NCI-H345 treated with DMSO at 0.1 percent for 48 hours (cell line): ENCODE measurements around the gene SSH2.
"Not testable (repeated sequence)": the region's sequence is repeated elsewhere in the genome, so short reads cannot be mapped to it uniquely, and the experiment has no call there.

Source experiments
- DNase-seq: peaks from one replicate; lab custom pipeline; 2025; ENCODE audit not compliant: unreplicated experiment; lab: John Stamatoyannopoulos, UW

The SSH2 gene

GRCh38 chr17:29710891-29711418, 219.1 kb downstream of the SSH2 start:
- no peak for DNase-seq

GRCh38 chr17:29710520-29710884, 219.5 kb downstream of the SSH2 start:
- DNase-seq: no peak

GRCh38 chr17:29709866-29710519, 220.0 kb downstream of the SSH2 start:
- DNase-seq: no peak

- no peak for DNase-seq
These were observed 222.8 kb downstream of the SSH2 start for GRCh38 chr17:29707212-29707571.

- no peak for DNase-seq
These were observed 224.0 kb downstream of the SSH2 start for GRCh38 chr17:29706045-29706431.

GRCh38 chr17:29705386-29705785, 224.6 kb downstream of the SSH2 start:
- DNase-seq: no peak

GRCh38 chr17:29699283-29699682, 230.7 kb downstream of the SSH2 start:
- no peak for DNase-seq

GRCh38 chr17:29698837-29699236, 231.2 kb downstream of the SSH2 start:
- DNase-seq: no peak

GRCh38 chr17:29698019-29698777, 231.8 kb downstream of the SSH2 start:
- no peak for DNase-seq

GRCh38 chr17:29697371-29697770, 232.7 kb downstream of the SSH2 start:
- DNase-seq: no peak

- no peak for DNase-seq
These were observed 235.0 kb downstream of the SSH2 start for GRCh38 chr17:29694918-29695563.

GRCh38 chr17:29693751-29694150, 236.3 kb downstream of the SSH2 start:
- no peak for DNase-seq

- no peak for DNase-seq
These were observed 242.4 kb downstream of the SSH2 start for GRCh38 chr17:29687596-29687995.

- no peak for DNase-seq
These were observed 242.9 kb downstream of the SSH2 start for GRCh38 chr17:29686993-29687590.

- DNase-seq: no peak
These were observed 246.5 kb downstream of the SSH2 start for GRCh38 chr17:29683481-29683880.

- no peak for DNase-seq
These were observed 247.0 kb downstream of the SSH2 start for GRCh38 chr17:29682987-29683386.

- DNase-seq: no peak
These were observed 248.0 kb downstream of the SSH2 start for GRCh38 chr17:29682054-29682453.

GRCh38 chr17:29677824-29678223, 252.2 kb downstream of the SSH2 start:
- no peak for DNase-seq

GRCh38 chr17:29677221-29677791, 252.7 kb downstream of the SSH2 start:
- DNase-seq: no peak

GRCh38 chr17:29675961-29676360, 254.1 kb downstream of the SSH2 start:
- DNase-seq: not testable (repeated sequence)

GRCh38 chr17:29674281-29674680, 255.7 kb downstream of the SSH2 start:
- no peak for DNase-seq
